ENCODE measurements around the gene DPEP3.

Gene DPEP3

GRCh38 chr16:67965668-67966548 is 14.4 kb downstream of the DPEP3 start:
- Mint-ChIP-seq H3K9me3 (no peaks in the 10 kb centered on the region), H3K4me1 (peaks cover 60% of the 10 kb centered on the region), H3K36me3 (ENCODE audit: low read depth) (peaks cover 17% of the 10 kb centered on the region), H3K4me3 (peak overlapping the region; percentile 98), H3K27me3 (ENCODE audit: low read depth, poor library complexity) (peaks cover 11% of the 10 kb centered on the region), H3K27ac (peak overlapping the region; percentile 34)
- no peak for TF ChIP-seq CTCF (IDR thresholded peaks at IDR 0.05)
- DNase-seq = no peak

- peaks cover 8% of the 10 kb centered on the region for H3K27me3 Mint-ChIP-seq (ENCODE audit: low read depth, poor library complexity)
- peaks cover 52% of the 10 kb centered on the region for H3K4me1 Mint-ChIP-seq
- no peak overlapping the region for H3K4me3 Mint-ChIP-seq
- H3K9me3 Mint-ChIP-seq = no peaks in the 10 kb centered on the region
- peaks cover 24% of the 10 kb centered on the region for H3K36me3 Mint-ChIP-seq (ENCODE audit: low read depth)
- no peak for DNase-seq
- no peak overlapping the region for H3K27ac Mint-ChIP-seq
- TF ChIP-seq CTCF (IDR thresholded peaks at IDR 0.05) = no peak
Observed at GRCh38 chr16:67964477-67965131, 15.7 kb downstream of the DPEP3 start.

GRCh38 chr16:67963662-67964321 is 16.5 kb downstream of the DPEP3 start:
- TF ChIP-seq CTCF (IDR thresholded peaks at IDR 0.05) = no peak
- H3K27ac Mint-ChIP-seq = no peak overlapping the region
- no peaks in the 10 kb centered on the region for H3K9me3 Mint-ChIP-seq
- peaks cover 45% of the 10 kb centered on the region for H3K4me1 Mint-ChIP-seq
- DNase-seq = no peak
- peaks cover 8% of the 10 kb centered on the region for H3K27me3 Mint-ChIP-seq (ENCODE audit: low read depth, poor library complexity)
- peaks cover 24% of the 10 kb centered on the region for H3K36me3 Mint-ChIP-seq (ENCODE audit: low read depth)
- H3K4me3 Mint-ChIP-seq = no peak overlapping the region

- DNase-seq = no peak
- H3K36me3 Mint-ChIP-seq (ENCODE audit: low read depth) = peaks cover 29% of the 10 kb centered on the region
- TF ChIP-seq CTCF (IDR thresholded peaks at IDR 0.05) = no peak
- no peaks in the 10 kb centered on the region for H3K9me3 Mint-ChIP-seq
- H3K4me3 Mint-ChIP-seq = no peak overlapping the region
- H3K4me1 Mint-ChIP-seq = peaks cover 45% of the 10 kb centered on the region
- H3K27me3 Mint-ChIP-seq (ENCODE audit: low read depth, poor library complexity) = peaks cover 10% of the 10 kb centered on the region
- H3K27ac Mint-ChIP-seq = no peak overlapping the region
Observed at GRCh38 chr16:67963292-67963661, 17.0 kb downstream of the DPEP3 start.

GRCh38 chr16:67962135-67962534 is 18.2 kb downstream of the DPEP3 start:
- H3K4me3 Mint-ChIP-seq = no peak overlapping the region
- H3K9me3 Mint-ChIP-seq = no peaks in the 10 kb centered on the region
- H3K27me3 Mint-ChIP-seq (ENCODE audit: low read depth, poor library complexity) = peaks cover 8% of the 10 kb centered on the region
- TF ChIP-seq CTCF (IDR thresholded peaks at IDR 0.05) = no peak
- H3K27ac Mint-ChIP-seq = no peak overlapping the region
- DNase-seq = no peak
- H3K36me3 Mint-ChIP-seq (ENCODE audit: low read depth) = peaks cover 32% of the 10 kb centered on the region
- H3K4me1 Mint-ChIP-seq = peaks cover 36% of the 10 kb centered on the region

Measured in nephron progenitor cell (in vitro differentiated cells).